PC-9 (cell line): ENCODE results near the gene ITGB3. TPM values are rescaled to one million over a fixed set of nuclear protein-coding genes. Genes with fewer than 3 reads are reported as not detected.

Source experiments
- BruUV-seq: library from RNA; stranded (reverse); fragments of 400-500 nt; replicated peaks from 2 replicates; lab custom pipeline; 2021; lab: Mats Ljungman, UMichigan
- CTCF ChIA-PET: fragments of 300-600 bp; sonication (Branson Sonifier 250); formaldehyde crosslinking; loops from one replicate; lab custom pipeline; 2022; ENCODE audit warnings: antibody characterized with exemption; lab: Charles Lee
- POLR2A ChIA-PET: fragments of 300-600 bp; sonication (Branson Sonifier 250); formaldehyde crosslinking; loops from one replicate; lab custom pipeline; 2022; ENCODE audit warnings: antibody characterized with exemption; ENCODE audit not compliant: unreplicated experiment; lab: Charles Lee
- DNase-seq, 2 experiments: peaks; one replicate each; pipeline versions ENCODE4 v3.0.0 to v3.0.0-alpha.2; 2015 to 2022; ENCODE audit warnings: mixed read lengths in 1 of 2
- H2AFZ ChIP-seq: fragments of 200-600 bp; sonication (generic); 2 replicates; pipeline ENCODE4 v1.8.1; 2017; ENCODE audit warnings: antibody characterized with exemption
- H3F3A ChIP-seq: fragments of 200-600 bp; sonication (generic); 2 replicates; pipeline ENCODE4 v1.8.1; 2017; ENCODE audit warnings: antibody characterized with exemption, mild to moderate bottlenecking, low read depth; ENCODE audit not compliant: insufficient read depth
- H3K27ac ChIP-seq: fragments of 200-600 bp; sonication (generic); 2 replicates; pipeline ENCODE4 v1.6.1; 2016; ENCODE audit warnings: mixed run types
- H3K27me3 ChIP-seq: fragments of 200-600 bp; sonication (generic); 2 replicates; pipeline ENCODE4 v1.6.1; 2016; ENCODE audit warnings: low read depth, mixed run types; ENCODE audit not compliant: insufficient read depth
- H3K36me3 ChIP-seq: fragments of 200-600 bp; sonication (generic); 2 replicates; pipeline ENCODE4 v1.6.1; 2016; ENCODE audit warnings: low read depth, mixed run types
- H3K4me1 ChIP-seq: fragments of 200-600 bp; sonication (generic); replicated peaks from 2 replicates; pipeline ENCODE4 v1.6.1; 2016; ENCODE audit warnings: mixed run types; ENCODE audit not compliant: insufficient read depth
- H3K4me2 ChIP-seq: fragments of 200-600 bp; sonication (generic); 2 replicates; pipeline ENCODE4 v1.6.1; 2017; ENCODE audit warnings: mixed run types
- H3K4me3 ChIP-seq: fragments of 200-600 bp; sonication (generic); 2 replicates; pipeline ENCODE4 v1.6.1; 2016; ENCODE audit warnings: mixed run types
- H3K79me2 ChIP-seq: fragments of 200-600 bp; sonication (generic); 2 replicates; pipeline ENCODE4 v1.6.1; 2017; ENCODE audit warnings: low read depth, mixed run types
- H3K9me2 ChIP-seq: fragments of 200-600 bp; sonication (generic); 2 replicates; pipeline ENCODE4 v1.8.1; 2017; ENCODE audit warnings: mild to moderate bottlenecking; ENCODE audit not compliant: insufficient read depth
- H3K9me3 ChIP-seq: fragments of 200-600 bp; sonication (generic); 2 replicates; pipeline ENCODE4 v1.8.1; 2016; ENCODE audit warnings: low read depth; ENCODE audit not compliant: insufficient read depth
- H4K20me1 ChIP-seq: fragments of 200-600 bp; sonication (generic); 2 replicates; pipeline ENCODE4 v1.8.1; 2017; ENCODE audit not compliant: insufficient read depth
- CTCF ChIP-seq: fragments of 200-600 bp; sonication (generic); conservative IDR thresholded peaks from 2 replicates; pipeline ENCODE4 v1.6.1; 2017; ENCODE audit warnings: mixed run types, antibody characterized with exemption, mild to moderate bottlenecking, moderate library complexity
- EZH2 ChIP-seq: fragments of 200-600 bp; sonication (generic); IDR thresholded peaks from 2 replicates; pipeline ENCODE4 v1.8.0; 2017; ENCODE audit warnings: antibody characterized with exemption, low read depth
- intact Hi-C: fragments of 100-400 bp; cut with micrococcal nuclease; formaldehyde crosslinking; loops from one replicate; pipeline ENCODE4 v1.10.0; 2022; ENCODE audit not compliant: unreplicated experiment
- total RNA-seq: library from RNA; stranded (reverse); gene quantifications from 2 replicates; pipeline ENCODE4 v1.2.3, GENCODE V29; 2021

Gene ITGB3
- total RNA-seq, 1 experiment from 2014 or later = 0.31 TPM

DNA sequence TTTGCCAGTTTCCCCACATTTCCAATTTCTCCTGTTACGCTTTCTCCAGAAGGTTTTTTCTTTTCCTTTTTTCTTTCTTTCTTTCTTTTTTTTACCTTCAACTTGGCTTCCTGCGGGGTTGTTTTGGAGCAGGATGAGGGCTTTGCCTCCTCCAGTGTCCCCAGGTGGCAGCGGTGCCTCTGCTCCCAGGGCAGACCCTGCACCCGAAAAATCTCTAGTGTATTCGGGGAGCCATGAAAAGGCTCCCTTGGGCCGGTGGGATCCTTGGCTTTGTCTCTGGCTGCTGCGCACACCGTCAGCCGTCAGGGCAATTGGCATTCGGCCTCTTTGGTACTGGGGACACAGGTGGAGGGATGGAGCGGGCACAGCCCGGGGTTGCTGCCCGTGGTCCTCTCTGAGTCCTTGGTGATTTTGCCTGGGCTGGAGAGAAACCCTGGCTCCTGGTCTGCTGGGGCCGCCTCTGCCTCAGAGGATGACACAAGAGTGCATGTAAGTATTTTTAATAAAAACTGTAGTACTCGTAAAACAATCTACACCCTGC lies 846 bp downstream of the ITGB3 start:
- ChIA-PET POLR2A (no interaction called here), CTCF (no interaction called here)
- TF ChIP-seq CTCF = no peak
- TF ChIP-seq EZH2 = no peak
- no peaks in the 10 kb centered on the region for H4K20me1 ChIP-seq
- no peaks in the 10 kb centered on the region for H3K79me2 ChIP-seq
- no peaks in the 10 kb centered on the region for H3K9me3 ChIP-seq
- no peaks in the 10 kb centered on the region for H3K36me3 ChIP-seq
- no peaks in the 10 kb centered on the region for H3K9me2 ChIP-seq
- H3K4me2 ChIP-seq = peak overlapping the region; percentile 93
- peak overlapping the region; percentile 93 for H3K4me3 ChIP-seq
- H3K27ac ChIP-seq = no peak overlapping the region
- intact Hi-C loops = no loop called here
- peak overlapping the region; percentile 81 for H2AFZ ChIP-seq
- peaks cover 32% of the 10 kb centered on the region; the same call in 1 of the 2 replicates for H3F3A ChIP-seq
- H3K4me1 ChIP-seq = peaks cover 46% of the 10 kb centered on the region
- no peaks in the 10 kb centered on the region for H3K27me3 ChIP-seq
- no TSS peak for BruUV-seq
- DNase-seq = no peak

GRCh38 chr17:47257651-47258339 lies 4.2 kb downstream of the ITGB3 start:
- DNase-seq = no peak
- intact Hi-C loops = no loop called here
- peaks cover 33% of the 10 kb centered on the region for H3K4me1 ChIP-seq
- TF ChIP-seq CTCF = no peak
- TF ChIP-seq EZH2 = no peak
- H3K27me3 ChIP-seq = no peaks in the 10 kb centered on the region
- ChIA-PET POLR2A (no interaction called here), CTCF (no interaction called here)
- H2AFZ ChIP-seq = peak overlapping the region; percentile 69; the same call in 1 of the 2 replicates
- H3K79me2 ChIP-seq = no peaks in the 10 kb centered on the region
- H3F3A ChIP-seq = peaks cover 20% of the 10 kb centered on the region; the same call in 1 of the 2 replicates
- H3K4me2 ChIP-seq = peak overlapping the region; percentile 60
- peak overlapping the region; percentile 10; the same call in 1 of the 2 replicates for H3K27ac ChIP-seq
- no peaks in the 10 kb centered on the region for H4K20me1 ChIP-seq
- no TSS peak for BruUV-seq
- H3K36me3 ChIP-seq = no peaks in the 10 kb centered on the region
- no peaks in the 10 kb centered on the region for H3K9me3 ChIP-seq
- no peak overlapping the region for H3K4me3 ChIP-seq
- H3K9me2 ChIP-seq = no peaks in the 10 kb centered on the region

GRCh38 chr17:47262586-47262985 lies 9.0 kb downstream of the ITGB3 start:
- Histone ChIP-seq H3K4me1 (peaks cover 38% of the 10 kb centered on the region), H3F3A (peaks cover 21% of the 10 kb centered on the region), H3K9me2 (no peaks in the 10 kb centered on the region), H3K27ac (no peak overlapping the region), H3K27me3 (no peaks in the 10 kb centered on the region), H3K79me2 (no peaks in the 10 kb centered on the region), H3K9me3 (peaks cover 1% of the 10 kb centered on the region; the same call in 1 of the 2 replicates), H4K20me1 (no peaks in the 10 kb centered on the region), H3K36me3 (no peaks in the 10 kb centered on the region), H3K4me3 (no peak overlapping the region), H3K4me2 (no peak overlapping the region), H2AFZ (no peak overlapping the region)
- ChIA-PET CTCF (no interaction called here), POLR2A (no interaction called here)
- no peak for DNase-seq
- intact Hi-C loops = no loop called here
- TF ChIP-seq EZH2 = no peak
- TF ChIP-seq CTCF = no peak
- BruUV-seq = no TSS peak
